IPS-18a (cell line): ENCODE data around the gene FBLN1.

Experiments
- H3K27ac ChIP-seq: one replicate; pipeline ENCODE4 v1.5.1; 2013; ENCODE audit warnings: low read length
- H3K27me3 ChIP-seq: one replicate; pipeline ENCODE4 v1.6.1; 2013; ENCODE audit warnings: mild to moderate bottlenecking, low read length; ENCODE audit not compliant: control insufficient read depth, insufficient read depth
- H3K36me3 ChIP-seq: one replicate; pipeline ENCODE4 v1.6.1; 2013; ENCODE audit warnings: low read depth, low read length; ENCODE audit not compliant: control insufficient read depth
- H3K4me1 ChIP-seq: one replicate; pipeline ENCODE4 v1.6.1; 2013; ENCODE audit warnings: low read depth, low read length; ENCODE audit not compliant: control insufficient read depth
- H3K4me3 ChIP-seq: one replicate; pipeline ENCODE4 v1.5.1; 2013; ENCODE audit warnings: low read length
- H3K9ac ChIP-seq: one replicate; pipeline ENCODE4 v1.6.1; 2013; ENCODE audit warnings: mild to moderate bottlenecking, low read length, moderate library complexity
- H3K9me3 ChIP-seq: one replicate; pipeline ENCODE4 v1.6.1; 2013; ENCODE audit warnings: low read depth, low read length; ENCODE audit not compliant: control insufficient read depth

The FBLN1 gene

GRCh38 chr22:45645526-45646414 is 143.1 kb downstream of the FBLN1 start:
- H3K9ac ChIP-seq, result no peak overlapping the region
- H3K27ac ChIP-seq, result no peak overlapping the region
- H3K4me1 ChIP-seq, result no peaks in the 10 kb centered on the region
- peaks cover 21% of the 10 kb centered on the region for H3K27me3 ChIP-seq
- peak overlapping the region; percentile 25 for H3K4me3 ChIP-seq
- H3K36me3 ChIP-seq, result no peaks in the 10 kb centered on the region
- H3K9me3 ChIP-seq, result no peaks in the 10 kb centered on the region

- no peaks in the 10 kb centered on the region for H3K4me1 ChIP-seq
- H3K4me3 ChIP-seq, result no peak overlapping the region
- no peak overlapping the region for H3K27ac ChIP-seq
- H3K36me3 ChIP-seq, result no peaks in the 10 kb centered on the region
- no peaks in the 10 kb centered on the region for H3K9me3 ChIP-seq
- H3K27me3 ChIP-seq, result peaks cover 21% of the 10 kb centered on the region
- H3K9ac ChIP-seq, result no peak overlapping the region
These were observed 145.0 kb downstream of the FBLN1 start for GRCh38 chr22:45647532-45648225.

GRCh38 chr22:45648301-45649117 is 145.8 kb downstream of the FBLN1 start:
- no peak overlapping the region for H3K9ac ChIP-seq
- H3K27me3 ChIP-seq, result peaks cover 21% of the 10 kb centered on the region
- H3K27ac ChIP-seq, result no peak overlapping the region

DNA sequence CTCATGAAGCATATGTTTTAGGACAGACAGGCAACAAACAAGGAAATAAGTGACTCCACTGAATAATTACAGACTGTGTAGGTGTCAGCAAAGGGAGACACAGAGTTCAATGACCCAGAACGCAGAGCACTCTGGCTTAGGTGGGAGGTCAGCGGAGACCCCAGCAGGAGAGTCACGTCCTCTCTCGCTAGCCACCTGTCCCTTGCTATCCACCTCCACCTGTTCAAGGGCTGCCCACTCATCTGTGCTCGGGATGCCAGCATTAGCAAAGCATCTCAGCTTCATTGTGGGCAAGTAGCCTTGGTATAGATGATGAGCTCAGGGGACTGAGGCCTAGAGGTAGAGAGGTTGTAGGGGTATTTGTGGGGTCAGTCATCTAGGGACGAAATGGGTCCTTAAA is 147.1 kb downstream of the FBLN1 start:
- Histone ChIP-seq H3K9me3 (no peaks in the 10 kb centered on the region), H3K4me3 (no peak overlapping the region), H3K27ac (no peak overlapping the region), H3K4me1 (no peaks in the 10 kb centered on the region), H3K36me3 (no peaks in the 10 kb centered on the region), H3K27me3 (peaks cover 15% of the 10 kb centered on the region), H3K9ac (no peak overlapping the region)

More at GRCh38 chr22:45648301-45649117, 145.8 kb downstream of the FBLN1 start:
- H3K36me3 ChIP-seq, result no peaks in the 10 kb centered on the region
- no peak overlapping the region for H3K4me3 ChIP-seq
- no peaks in the 10 kb centered on the region for H3K4me1 ChIP-seq
- no peaks in the 10 kb centered on the region for H3K9me3 ChIP-seq

- H3K27ac ChIP-seq, result no peak overlapping the region
These were observed 148.0 kb downstream of the FBLN1 start for GRCh38 chr22:45650721-45651120.

More at GRCh38 chr22:45650721-45651120, 148.0 kb downstream of the FBLN1 start:
- Histone ChIP-seq H3K9me3 (no peaks in the 10 kb centered on the region), H3K9ac (no peak overlapping the region), H3K27me3 (peaks cover 9% of the 10 kb centered on the region), H3K4me1 (no peaks in the 10 kb centered on the region), H3K4me3 (no peak overlapping the region), H3K36me3 (no peaks in the 10 kb centered on the region)
